HG03196 (cell line): ENCODE measurements around the gene LINC00237.

ENCODE experiments used
- ATAC-seq: cut with Tn5 transposase; IDR thresholded peaks from one replicate; pipeline ENCODE4 v1.9.1; 2021; ENCODE audit not compliant: unreplicated experiment

The LINC00237 gene

DNA sequence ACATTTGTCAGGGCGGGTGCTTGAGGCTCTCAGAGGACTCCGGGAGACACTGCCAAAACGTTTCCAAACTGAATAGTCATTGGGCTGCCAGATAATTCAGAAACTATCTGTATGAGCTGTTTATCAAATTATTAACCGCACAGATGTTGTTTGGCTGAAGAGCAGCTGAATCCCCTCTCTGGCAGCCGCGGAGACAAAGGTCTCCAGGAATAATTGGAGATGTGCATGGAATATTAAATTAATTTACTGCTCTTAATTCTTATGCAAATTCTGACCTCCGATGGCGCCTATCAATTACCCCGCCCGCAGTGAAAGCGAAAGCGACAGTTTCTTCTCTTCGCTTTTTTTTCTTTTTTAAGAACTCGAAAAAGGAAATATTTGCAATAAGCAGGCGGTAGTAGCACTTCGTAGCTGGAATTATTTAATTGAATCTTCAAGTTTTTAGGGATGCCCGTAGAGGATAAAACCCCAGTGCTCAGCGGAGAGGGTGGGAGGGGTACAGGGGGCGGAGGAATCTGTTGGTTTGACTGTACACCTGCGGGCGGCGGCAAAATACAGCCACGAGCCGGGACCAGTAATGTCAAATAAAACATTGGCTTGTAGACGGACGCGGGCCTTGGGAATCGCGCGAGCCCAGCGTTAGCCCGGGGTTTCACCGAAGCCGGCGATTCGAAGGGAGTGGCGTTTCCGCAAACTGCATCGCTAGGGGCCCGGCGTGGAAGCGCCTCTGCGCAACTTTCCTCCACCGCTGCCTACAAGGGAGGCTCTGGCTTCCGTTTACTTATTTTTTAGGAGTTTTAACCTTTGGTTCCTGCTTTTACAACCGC, 6.2 kb downstream of the LINC00237 start:
- peak; percentile 37 for ATAC-seq

DNA sequence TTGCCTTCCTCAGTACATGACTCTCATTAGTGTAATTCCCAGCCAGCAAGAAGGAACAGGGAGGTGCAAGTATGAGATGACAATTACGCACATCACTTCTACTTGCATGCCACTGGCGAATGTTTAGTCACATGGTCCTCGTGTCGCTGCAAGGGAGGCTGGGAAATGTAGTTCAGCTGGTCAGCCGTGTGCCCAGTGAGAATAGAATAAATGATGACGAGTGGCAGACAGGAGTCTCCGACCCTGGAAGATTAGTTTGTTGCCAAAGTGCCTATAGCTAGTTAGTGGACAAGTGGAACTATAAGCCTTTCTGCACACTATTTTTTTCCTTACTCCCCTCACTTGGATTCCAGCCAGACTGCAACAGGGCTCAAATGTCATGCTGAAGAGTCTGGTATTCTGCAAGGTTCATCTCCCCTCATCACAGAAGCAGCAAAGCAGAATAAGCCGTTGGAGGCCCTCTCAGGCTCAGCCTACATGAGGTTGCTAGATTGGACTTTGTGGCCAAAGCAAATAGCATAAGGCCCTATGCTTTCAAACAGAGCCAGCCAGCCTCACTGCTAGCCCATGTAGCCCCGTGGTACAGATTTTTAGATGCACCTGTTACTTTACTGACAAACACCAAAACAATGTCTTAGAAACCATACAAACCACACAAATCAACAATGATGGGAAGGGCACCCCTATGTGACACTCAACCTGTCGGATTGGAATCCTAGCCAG, 9.7 kb downstream of the LINC00237 start:
- ATAC-seq = no peak

DNA sequence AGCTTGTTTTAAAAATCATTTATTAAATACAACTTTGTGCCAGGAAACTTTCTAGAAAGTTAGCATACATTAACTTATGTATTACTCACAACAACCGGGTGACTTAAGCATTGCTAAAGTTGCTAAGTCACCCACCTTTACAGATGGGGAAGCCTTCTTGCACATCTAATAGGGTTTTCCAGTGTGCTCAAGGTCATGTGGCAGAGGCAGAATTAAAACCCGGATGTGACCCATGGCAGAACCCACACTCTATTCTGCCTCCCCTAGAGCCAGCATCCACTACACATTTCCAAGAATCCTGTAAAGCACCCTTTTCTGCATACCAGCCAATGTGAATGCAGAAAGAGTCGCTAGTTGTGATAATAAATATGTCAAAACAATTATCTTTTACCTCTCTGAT, 13.4 kb downstream of the LINC00237 start:
- no peak for ATAC-seq

DNA sequence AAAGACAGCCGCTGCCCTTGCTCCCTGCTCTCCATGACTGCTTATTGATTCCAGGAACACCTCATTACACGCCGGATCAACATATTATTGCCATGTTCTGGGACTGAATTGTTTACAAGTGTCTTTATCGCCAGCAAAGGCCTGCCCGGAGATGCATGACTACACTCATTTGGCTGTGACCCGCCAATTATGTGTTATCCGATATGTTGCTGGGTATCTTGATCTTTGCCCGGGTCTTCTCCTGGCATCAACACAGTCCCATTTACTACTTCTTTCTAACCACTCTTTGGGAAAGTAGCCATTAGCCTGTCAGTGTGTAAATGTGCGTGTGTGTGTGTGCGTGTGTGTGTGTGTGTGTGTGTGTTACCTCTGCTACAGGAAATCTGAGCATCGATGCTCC, 15.4 kb downstream of the LINC00237 start:
- ATAC-seq = no peak

DNA sequence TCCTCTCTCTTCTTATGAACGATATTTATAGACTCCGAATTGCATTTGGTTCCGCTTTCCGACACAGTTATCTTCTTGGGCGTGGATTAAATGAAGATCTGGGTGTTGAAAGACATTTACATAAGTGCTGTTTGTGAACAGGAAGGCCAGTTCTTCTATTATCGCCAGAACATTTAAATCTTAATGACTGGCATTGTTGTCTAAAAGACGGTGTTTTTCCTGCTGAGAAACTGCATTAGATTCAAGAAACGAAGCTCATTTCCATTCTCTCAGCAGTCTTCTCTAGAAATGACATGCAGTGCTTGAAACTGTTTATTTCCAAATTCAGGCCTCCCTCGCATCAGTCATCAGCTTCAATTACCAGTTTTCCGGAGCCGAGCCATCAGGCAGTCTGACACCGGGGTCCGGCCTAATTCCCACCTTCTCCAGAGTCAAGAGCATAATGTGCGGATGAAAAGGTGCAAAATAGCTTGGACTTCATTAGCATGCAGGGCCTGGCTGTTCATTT, 16.0 kb downstream of the LINC00237 start:
- no peak for ATAC-seq

DNA sequence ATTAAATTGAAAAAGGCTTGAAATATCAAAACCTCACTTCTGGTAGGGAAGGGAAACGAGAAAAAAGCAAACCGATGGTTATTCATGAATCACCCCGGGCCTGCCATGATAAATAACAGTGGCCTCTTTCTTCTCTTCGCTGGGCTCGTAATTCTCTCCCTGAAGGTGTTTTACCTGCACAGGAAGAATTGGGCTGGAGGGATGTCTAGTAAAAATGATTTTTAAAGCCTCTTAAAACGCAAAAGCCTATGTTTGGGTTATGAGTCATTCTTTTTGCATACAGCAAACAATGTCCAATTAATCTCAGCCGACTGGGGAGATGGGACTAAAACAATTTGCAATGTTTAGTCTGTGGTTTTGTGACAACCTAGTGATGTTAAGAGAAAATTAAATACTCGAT, 16.8 kb downstream of the LINC00237 start:
- ATAC-seq = no peak

DNA sequence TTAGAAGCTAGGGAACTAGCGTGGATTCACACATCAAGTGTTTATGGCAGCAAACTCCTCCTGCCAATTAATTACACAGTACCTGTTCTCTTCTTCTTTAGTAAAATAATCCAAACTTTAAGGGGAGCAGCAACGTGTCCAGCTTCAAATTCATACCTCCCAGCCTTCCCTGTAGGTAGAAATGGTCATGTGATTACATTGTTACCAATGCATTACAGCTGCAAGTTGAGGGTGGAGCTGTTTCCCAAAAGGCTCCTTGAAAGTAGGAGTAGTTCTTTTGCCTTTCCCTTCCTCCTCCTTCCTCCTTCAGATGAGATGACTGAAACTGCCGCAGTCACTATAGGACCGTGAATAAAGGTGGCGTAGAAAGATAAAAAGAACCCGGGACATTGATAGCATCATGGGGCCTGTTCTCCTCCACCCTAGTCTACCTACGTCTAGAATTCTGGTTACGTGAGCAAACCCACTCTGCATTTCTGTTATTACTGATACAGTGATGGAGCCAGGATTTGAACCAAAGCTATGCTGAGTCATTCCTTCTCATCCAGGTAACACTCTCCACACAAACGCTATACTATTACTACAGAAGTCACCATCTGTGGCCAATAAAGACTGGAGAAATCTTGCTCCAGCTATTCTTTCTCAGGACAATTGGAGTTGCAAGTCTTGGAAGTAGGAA, 18.2 kb downstream of the LINC00237 start:
- no peak for ATAC-seq

DNA sequence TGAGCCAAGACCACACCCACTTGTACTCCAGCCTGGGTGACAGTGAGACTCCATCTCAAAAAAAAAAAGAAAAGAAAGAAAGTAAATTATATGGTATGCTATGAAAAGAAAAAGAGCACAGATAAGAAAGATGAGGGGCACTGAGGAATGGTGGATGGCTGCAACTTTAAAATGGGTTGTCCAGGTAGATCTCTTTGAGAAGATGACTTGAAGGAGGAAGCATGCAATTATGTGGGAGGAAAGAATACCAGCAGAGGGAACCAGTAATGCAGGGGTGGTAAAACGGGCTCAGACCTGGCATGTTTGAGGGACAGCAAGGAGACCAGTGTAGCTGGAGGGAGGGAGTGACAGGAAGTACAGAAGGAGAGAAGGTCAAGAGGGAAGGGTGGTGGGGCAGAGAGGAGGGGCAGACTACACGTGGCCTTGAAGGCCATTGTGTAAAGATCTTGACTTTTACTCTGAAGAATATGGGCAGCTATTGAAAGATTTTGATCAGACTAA, 22.3 kb downstream of the LINC00237 start:
- no peak for ATAC-seq

DNA sequence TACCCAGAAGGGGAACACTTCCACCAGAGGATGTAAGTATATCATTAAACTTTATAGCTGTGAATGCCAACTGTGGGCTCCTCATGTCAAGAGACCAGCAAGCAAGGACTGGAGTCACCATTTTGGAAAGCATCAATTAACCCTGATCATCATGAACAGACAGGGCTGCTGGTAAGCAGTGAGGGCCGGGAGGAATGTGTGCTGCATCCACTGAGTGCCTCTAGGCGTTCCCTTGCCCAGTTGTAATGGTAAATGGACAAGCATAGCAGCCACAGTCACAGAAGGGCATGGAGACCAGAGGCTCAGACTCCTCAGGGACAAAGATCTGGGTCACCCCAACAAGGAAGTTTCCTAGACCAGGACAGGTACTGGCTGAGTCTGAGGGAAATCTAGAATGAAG, 23.6 kb downstream of the LINC00237 start:
- ATAC-seq = no peak

DNA sequence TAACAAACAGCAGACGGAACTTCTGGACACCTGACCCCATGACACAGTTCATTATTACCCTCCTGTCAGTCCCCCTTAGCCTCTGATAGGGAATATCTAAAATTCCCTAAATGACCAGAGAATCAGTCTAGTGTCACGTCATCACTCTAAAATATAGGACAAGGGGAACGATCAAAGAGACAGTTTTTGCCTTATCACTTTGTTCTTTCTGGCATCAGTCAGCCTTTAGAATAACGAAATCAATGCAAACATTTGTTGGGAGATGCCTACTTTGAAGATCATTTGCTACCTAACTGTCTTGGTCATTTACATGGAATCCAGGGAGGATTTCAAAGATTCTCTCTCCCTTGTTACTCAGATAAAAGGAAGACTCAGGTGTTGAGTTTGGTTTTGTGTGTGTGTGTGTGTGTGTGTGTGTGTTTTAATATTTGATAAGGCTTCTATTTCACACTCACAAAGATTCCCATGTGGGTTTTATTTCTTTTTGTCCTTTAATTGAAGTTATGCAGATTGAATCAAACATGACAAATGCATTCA, 28.3 kb downstream of the LINC00237 start:
- ATAC-seq = no peak

DNA sequence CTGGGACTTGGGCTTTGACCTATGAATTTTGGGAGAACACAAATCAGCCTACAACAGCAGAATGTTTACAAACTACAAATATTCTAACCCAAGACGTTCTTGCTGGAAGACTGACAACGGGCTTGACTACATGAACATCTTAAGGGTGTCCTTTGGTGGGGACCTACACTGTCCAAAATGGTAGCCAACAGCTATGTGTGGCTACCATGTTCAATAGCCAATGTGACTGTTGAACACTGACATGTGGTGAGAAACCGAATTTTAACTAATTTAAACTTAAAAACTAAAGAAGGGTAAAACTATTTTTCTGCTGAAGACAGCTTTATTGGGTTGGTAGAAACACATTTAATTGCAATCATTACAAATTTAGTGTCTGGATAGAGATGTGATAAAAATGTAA, 30.1 kb downstream of the LINC00237 start:
- no peak for ATAC-seq

DNA sequence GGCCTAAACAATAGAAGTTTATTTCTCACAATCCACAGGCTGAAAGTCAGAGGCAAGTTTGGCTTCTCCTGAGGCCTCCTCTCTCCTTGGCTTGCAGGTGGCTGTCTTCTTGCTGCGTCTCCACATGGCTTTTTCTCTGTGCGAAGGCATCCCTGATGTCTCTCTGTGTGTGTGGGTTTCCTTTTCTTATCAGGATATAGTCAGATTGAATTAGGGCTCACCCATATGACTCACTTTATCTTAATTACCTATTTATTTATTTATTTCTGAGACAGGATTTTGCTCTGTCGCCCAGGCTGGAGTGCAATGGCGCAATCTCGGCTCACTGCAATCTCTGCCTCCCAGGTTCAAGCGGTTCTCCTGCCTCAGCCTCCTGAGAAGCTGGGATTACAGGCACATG, 30.7 kb downstream of the LINC00237 start:
- ATAC-seq = peak; percentile 14

DNA sequence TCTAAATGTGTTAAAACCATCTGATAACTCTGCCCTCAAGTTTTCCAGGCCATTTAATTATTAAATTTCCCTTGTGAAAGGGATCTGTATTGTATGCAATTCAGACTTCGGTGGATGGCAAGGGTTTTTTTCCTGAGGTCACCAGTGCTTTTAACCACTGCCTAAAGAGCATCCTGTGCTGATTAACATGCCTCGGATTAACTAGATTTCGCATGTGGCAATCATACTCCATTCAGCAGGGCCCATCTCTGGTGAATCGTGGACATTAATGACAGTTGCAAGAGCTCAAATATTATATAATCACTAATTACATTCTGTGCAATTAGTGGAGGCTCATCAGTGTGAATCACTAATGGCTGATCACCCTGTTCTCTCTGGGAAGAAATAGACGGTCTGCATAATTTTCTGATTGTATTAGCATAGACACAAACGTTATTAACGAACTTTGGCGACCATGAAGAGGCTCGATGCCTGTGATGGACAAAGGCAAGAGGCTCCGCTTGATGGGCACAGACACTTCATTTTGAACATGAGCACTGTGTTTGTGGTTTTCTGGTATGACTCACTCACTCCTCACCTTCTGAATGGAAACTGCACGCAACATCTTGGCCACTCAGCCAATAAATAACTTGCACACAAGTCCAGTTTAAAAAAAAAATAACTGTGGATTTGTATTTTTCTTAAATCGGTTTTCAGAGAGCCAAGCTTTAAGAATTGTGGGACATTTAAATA, 31.4 kb downstream of the LINC00237 start:
- peak; percentile 95 for ATAC-seq

DNA sequence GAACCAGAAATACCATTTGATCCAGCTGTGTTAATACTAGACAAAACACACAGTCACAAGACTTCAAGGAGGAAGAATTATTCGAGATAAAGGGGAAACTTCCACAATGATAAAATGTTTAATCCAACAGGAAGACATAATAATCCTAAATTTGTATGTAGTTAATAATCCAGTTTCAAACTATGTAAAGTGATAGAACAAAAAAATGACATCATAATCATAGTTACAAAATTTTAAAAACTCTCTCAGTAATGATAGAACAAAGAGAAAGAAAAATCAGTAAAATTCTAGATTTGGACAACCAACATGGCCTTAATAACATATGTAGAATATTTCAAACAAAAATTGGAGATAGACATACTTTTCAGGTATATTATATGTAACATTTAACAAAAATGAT, 38.9 kb downstream of the LINC00237 start:
- ATAC-seq = no peak

DNA sequence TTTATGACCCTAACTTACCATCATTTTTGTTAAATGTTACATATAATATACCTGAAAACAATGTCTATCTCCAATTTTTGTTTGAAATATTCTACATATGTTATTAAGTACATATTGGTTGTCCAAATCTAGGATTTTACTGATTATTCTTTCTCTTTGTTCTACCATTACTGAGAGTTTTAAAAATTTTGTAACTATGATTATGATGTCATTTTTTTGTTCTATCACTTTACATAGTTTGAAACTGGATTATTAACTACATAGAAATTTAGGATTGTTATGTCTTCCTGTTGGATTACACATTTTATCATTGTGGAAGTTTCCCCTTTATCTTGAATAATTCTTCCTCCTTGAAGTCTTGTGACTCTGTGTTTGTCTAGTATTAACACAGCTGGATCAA, 41.2 kb downstream of the LINC00237 start:
- ATAC-seq = no peak

DNA sequence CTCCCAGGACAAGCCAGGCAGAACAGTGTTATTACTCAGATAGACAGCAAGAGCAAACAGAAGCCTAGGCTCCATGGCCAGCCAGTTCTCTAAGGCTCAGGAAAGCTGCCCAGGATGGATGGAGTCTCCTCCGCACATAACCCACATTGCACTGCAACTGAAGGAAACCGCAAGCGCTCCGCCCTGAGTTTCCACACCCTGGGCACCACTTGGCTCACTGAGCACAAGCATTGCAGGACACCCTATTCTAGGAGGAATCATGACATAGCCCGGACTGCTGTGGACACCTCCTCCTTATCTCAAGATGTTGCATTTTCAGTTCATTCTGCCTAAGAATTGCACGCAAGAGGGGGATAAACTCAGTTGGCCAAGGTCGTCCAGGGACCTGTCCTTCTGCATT, 42.9 kb downstream of the LINC00237 start:
- no peak for ATAC-seq

DNA sequence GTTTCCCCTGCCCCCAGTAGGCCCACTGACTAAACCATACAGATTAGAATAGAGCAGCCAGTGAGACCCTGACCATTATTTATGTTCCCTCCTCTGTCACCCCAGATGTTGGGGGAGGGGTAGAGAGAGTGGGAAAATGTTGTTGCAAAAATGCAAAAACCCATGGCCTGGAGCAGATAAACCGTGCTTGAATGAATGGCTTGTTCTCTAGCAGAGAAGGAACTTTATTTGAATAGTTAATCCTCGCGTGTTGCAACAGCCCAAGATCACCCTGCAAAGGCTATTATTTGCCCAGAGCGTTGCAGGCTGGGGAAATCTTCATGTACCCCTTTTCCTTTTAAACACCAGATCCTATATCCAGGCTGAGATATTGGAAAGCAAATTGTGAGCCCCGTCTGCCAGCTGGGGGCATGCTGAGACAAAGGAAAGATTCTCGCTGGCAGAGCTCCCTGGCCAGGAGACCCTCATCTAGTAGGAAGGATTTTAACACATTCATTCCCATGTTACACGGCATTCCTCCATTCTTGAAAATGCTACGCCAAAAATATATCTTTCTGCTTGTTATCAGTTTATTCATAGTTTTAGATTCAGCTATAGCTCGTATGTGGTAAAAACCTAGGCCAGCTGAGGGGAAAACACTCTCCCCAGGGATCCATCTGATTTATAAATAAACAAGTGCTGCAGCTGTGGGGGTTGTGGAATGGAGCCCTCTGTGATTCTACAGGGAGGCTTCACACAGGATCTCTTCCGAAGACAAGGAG, 53.0 kb downstream of the LINC00237 start:
- ATAC-seq = no peak

DNA sequence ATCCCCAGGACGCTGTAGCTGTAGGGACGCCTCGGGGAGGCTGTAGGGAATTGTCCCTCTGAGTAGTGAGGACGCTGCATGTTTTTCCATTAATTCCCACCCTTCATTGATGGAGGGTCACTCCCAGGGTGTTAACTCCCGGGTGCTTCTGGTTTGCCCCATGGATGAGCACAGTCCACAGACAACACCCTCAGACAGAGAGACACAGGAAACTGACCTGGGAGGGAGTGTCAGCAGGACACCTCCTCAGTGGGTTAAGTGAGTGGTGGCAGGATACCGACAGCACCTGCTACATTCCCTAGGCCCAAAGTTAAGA, 53.5 kb downstream of the LINC00237 start:
- no peak for ATAC-seq

DNA sequence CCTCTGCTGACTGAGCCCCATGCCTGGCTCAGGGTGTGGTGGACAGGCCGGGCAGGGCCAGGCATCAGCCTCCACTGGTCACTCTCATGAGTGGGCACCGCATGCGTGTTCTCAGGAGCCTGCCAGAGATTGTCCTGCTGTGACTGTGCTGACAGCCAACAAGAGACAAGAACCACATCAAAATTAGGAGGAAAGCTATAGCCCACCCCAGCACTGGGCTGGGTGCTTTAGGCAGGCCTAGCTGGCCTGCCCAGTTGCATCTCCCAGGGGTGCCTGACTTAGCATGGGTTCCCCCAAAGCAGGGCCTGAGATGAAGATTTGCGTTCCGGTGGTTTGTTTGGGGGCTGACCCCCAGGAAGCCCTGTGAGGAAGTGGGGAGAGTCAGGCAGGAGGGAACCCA, 53.9 kb downstream of the LINC00237 start:
- ATAC-seq = no peak

DNA sequence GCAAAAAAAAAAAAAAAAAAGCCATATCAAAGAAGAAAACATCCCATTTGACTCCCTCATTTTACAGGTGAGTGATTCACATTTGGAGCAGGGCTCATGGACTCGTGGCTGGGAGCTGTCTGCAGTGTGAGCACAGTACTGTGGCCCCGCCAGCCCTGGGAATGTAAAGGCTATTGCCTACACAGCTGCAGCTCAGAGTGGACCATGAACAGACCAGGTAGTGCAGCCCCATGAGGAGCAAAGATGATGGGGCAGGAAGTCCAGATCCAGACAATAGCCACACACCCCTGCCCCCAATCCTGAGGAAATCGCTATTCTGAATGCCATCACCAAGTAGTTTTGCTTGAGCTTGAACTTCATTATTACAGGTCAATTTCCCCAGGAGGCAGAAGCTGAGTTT, 55.4 kb downstream of the LINC00237 start:
- ATAC-seq = no peak
